K562 (cell line): ENCODE data around the gene CTNNB1. TPM values are rescaled to one million over a fixed set of nuclear protein-coding genes. Genes with fewer than 3 reads are reported as not detected.
A peak's percentile ranks its signal among the peaks of the same experiment; 100 is the strongest.

Experiments
- ATAC-seq: fragments of 200-7000 bp; cut with Tn5 transposase; 3 replicates; pipeline ENCODE4 v1.9.1; 2020; ENCODE audit warnings: moderate library complexity
- BruUV-seq: library from RNA; stranded (reverse); fragments of 400-500 nt; replicated peaks from 2 replicates; lab custom pipeline; 2021; lab: Mats Ljungman, UMichigan
- CTCF ChIA-PET: fragments of 300-600 bp; formaldehyde crosslinking; extraction: SDS; loops from one replicate; lab custom pipeline; 2021; ENCODE audit warnings: low intra/inter-chr PET ratio; lab: Yijun Ruan, JAX
- POLR2A ChIA-PET: fragments of 300-600, 350-650 bp; sonication (Branson Sonifier 250); formaldehyde crosslinking; extraction: SDS; loops from one replicate; lab custom pipeline; 2021; ENCODE audit warnings: antibody characterized with exemption, inconsistent platforms; lab: Yijun Ruan, JAX
- DNase-seq, 4 experiments: peaks; one replicate each; pipeline versions ENCODE4 v3.0.0 to v3.0.0-alpha.2; 2011 to 2018; ENCODE audit warnings: low spot score in 3 of 4, mixed read lengths in 3 of 4; ENCODE audit errors: extremely low read depth in 1 of 4
- FAIRE-seq: peaks from 2 replicates; lab custom pipeline; 2011; peaks lifted over from hg19 to GRCh38; lab: Jason Lieb, UNC
- H2AFZ ChIP-seq: 2 replicates; pipeline ENCODE4 v1.6.0; 2011; ENCODE audit warnings: low read depth, low read length, control low read depth, inconsistent platforms
- H3K27ac ChIP-seq: fragments of 200-600 bp; 3 replicates; pipeline ENCODE4 v1.8.0; 2011; ENCODE audit warnings: low read depth, mild to moderate bottlenecking, control low read depth, inconsistent platforms, low read length, moderate library complexity, mixed read lengths; ENCODE audit errors: extremely low read depth
- H3K27me3 ChIP-seq, 2 experiments: fragments of 300-600 bp in 1 of 2; 2 replicates in 1 of 2; 3 replicates in 1 of 2; pipeline versions ENCODE4 v1.6.0 to v1.8.0; 2011; ENCODE audit warnings: inconsistent platforms in 2 of 2, low read length in 2 of 2, mild to moderate bottlenecking in 1 of 2, mixed read lengths in 1 of 2, moderate library complexity in 1 of 2; ENCODE audit not compliant: control insufficient read depth in 2 of 2, insufficient read depth in 2 of 2
- H3K36me3 ChIP-seq: fragments of 300-600 bp; 3 replicates; pipeline ENCODE4 v1.8.0; 2011; ENCODE audit warnings: mild to moderate bottlenecking, low read length, inconsistent platforms; ENCODE audit not compliant: control insufficient read depth, insufficient read depth
- H3K4me1 ChIP-seq, 2 experiments: fragments of 200-600 bp in 1 of 2; replicated peaks in 1 of 2; 2 replicates in 1 of 2; 3 replicates in 1 of 2; pipeline versions ENCODE4 v1.5.1 to v1.8.0; 2011; ENCODE audit warnings: inconsistent platforms in 2 of 2, low read length in 2 of 2, mild to moderate bottlenecking in 1 of 2, mixed read lengths in 1 of 2, moderate library complexity in 1 of 2; ENCODE audit not compliant: control insufficient read depth in 2 of 2, insufficient read depth in 2 of 2
- H3K4me2 ChIP-seq: 2 replicates; pipeline ENCODE4 v1.6.1; 2011; ENCODE audit warnings: low read length, control low read depth, inconsistent platforms, mixed read lengths; ENCODE audit not compliant: insufficient read depth
- H3K4me3 ChIP-seq: fragments of 200-600 bp; sonication (generic), shearing (Covaris generic); 2 replicates; pipeline ENCODE4 v1.5.1; 2016; ENCODE audit warnings: control low read depth, inconsistent platforms
- H3K79me2 ChIP-seq: fragments of 200-600 bp; 3 replicates; pipeline ENCODE4 v1.8.0; 2011; ENCODE audit warnings: low read length, inconsistent platforms; ENCODE audit not compliant: control insufficient read depth, insufficient read depth
- H3K9ac ChIP-seq, 2 experiments: 2 replicates each; pipeline versions ENCODE4 v1.6.0 to v1.6.1; 2011; ENCODE audit warnings: low read depth in 2 of 2, low read length in 2 of 2, control low read depth in 1 of 2, inconsistent platforms in 1 of 2, mild to moderate bottlenecking in 1 of 2, mixed read lengths in 1 of 2; ENCODE audit not compliant: insufficient read depth in 1 of 2
- H3K9me1 ChIP-seq: one replicate; pipeline ENCODE4 v1.6.0; 2011; ENCODE audit warnings: inconsistent platforms, mild to moderate bottlenecking, low read length, moderate library complexity; ENCODE audit not compliant: control insufficient read depth, insufficient read depth
- H3K9me3 ChIP-seq: replicated peaks from 2 replicates; pipeline ENCODE4 v1.5.1; 2011; ENCODE audit warnings: low read depth, low read length, inconsistent platforms; ENCODE audit not compliant: control insufficient read depth, insufficient read depth
- H4K20me1 ChIP-seq: replicated peaks from 2 replicates; pipeline ENCODE4 v1.6.1; 2011; ENCODE audit warnings: low read length, inconsistent platforms, mixed read lengths; ENCODE audit not compliant: control insufficient read depth, insufficient read depth
- ATF3 ChIP-seq, 2 experiments: fragments of 450-650 bp in 1 of 2; sonication (generic) in 1 of 2; formaldehyde crosslinking in 1 of 2; IDR thresholded peaks in 1 of 2; conservative IDR thresholded peaks in 1 of 2; 2 replicates each; pipeline versions ENCODE4 v1.6.1 to v1.8.1; 2016 to 2023; ENCODE audit warnings: mild to moderate bottlenecking in 2 of 2, moderate library complexity in 2 of 2, inconsistent platforms in 1 of 2, missing genetic modification reagents in 1 of 2
- CTCFL ChIP-seq: IDR thresholded peaks from 2 replicates; pipeline ENCODE4 v1.6.1; 2011; ENCODE audit warnings: borderline replicate concordance, low read depth, mild to moderate bottlenecking, moderate library complexity, low read length; ENCODE audit not compliant: insufficient read depth, poor library complexity, severe bottlenecking
- FOSL1 ChIP-seq: fragments of 200-800 bp; sonication (Bioruptor generic); conservative IDR thresholded peaks from 2 replicates; pipeline ENCODE4 v1.6.1; 2016; ENCODE audit warnings: missing genetic modification characterization, missing compliant biosample characterization
- HNRNPL ChIP-seq: fragments of 200-400 bp; formaldehyde crosslinking; IDR thresholded peaks from 2 replicates; pipeline ENCODE4 v1.6.1; 2017; ENCODE audit warnings: low read depth, mild to moderate bottlenecking, low read length
- NFYB ChIP-seq: IDR thresholded peaks from 2 replicates; pipeline ENCODE4 v1.6.1; 2011; ENCODE audit warnings: mild to moderate bottlenecking, moderate library complexity; ENCODE audit not compliant: insufficient read length; ENCODE audit errors: extremely low read depth
- POLR2A ChIP-seq: fragments of 450-650 bp; conservative IDR thresholded peaks from 2 replicates; pipeline ENCODE4 v1.6.1; 2016
- PTRF ChIP-seq: fragments of 450-650 bp; IDR thresholded peaks from 2 replicates; pipeline ENCODE4 v1.6.1; 2016; ENCODE audit warnings: mild to moderate bottlenecking, missing genetic modification characterization, missing compliant biosample characterization
- SMAD2 ChIP-seq: fragments of 150-350 bp; IDR thresholded peaks from 2 replicates; pipeline ENCODE4 v1.6.1; 2014; ENCODE audit warnings: low read depth, mild to moderate bottlenecking, low read length
- TCF3 ChIP-seq: sonication (generic); formaldehyde crosslinking; IDR thresholded peaks from 2 replicates; pipeline ENCODE4 v1.4.0; 2020; ENCODE audit warnings: mild to moderate bottlenecking, missing genetic modification reagents
- TFAP4 ChIP-seq: sonication (generic); formaldehyde crosslinking; IDR thresholded peaks from 2 replicates; pipeline ENCODE4 v1.8.0; 2022; ENCODE audit warnings: missing genetic modification reagents, mild to moderate bottlenecking, moderate library complexity, borderline replicate concordance
- ZBTB43 ChIP-seq: sonication (generic); formaldehyde crosslinking; IDR thresholded peaks from 2 replicates; pipeline ENCODE4 v1.8.0; 2023; ENCODE audit warnings: mild to moderate bottlenecking, missing genetic modification reagents
- ZNF354B ChIP-seq: fragments of 250-450 bp; sonication (Bioruptor Pico); IDR thresholded peaks from 2 replicates; pipeline ENCODE4 v1.4.0; 2020
- ZNF518B ChIP-seq: fragments of 250-450 bp; sonication (Bioruptor Pico); IDR thresholded peaks from 2 replicates; pipeline ENCODE4 v1.5.0; 2021; ENCODE audit warnings: mild to moderate bottlenecking, moderate library complexity
- WGBS: fragments of 100-300 bp; shearing (Covaris generic); methylation state at CpG from one replicate; pipeline ENCODE4 v1.1.6; 2016; ENCODE audit warnings: low coverage, mixed read lengths; ENCODE audit not compliant: insufficient coverage; ENCODE audit errors: missing lambda C conversion rate; 5-methylcytosine and 5-hydroxymethylcytosine counted together
- in situ Hi-C: fragments of 300-500 bp; cut with MboI; formaldehyde crosslinking; loops from 4 replicates; pipeline ENCODE4 v1.15.0; 2018; ENCODE audit warnings: inconsistent platforms, mixed read lengths
- intact Hi-C: fragments of 100-400 bp; cut with micrococcal nuclease; formaldehyde crosslinking; loops from 2 replicates; pipeline ENCODE4 v1.14.2; 2022
- polyA plus RNA-seq, 8 experiments: library from polyadenylated mRNA; depleted of rRNA in 4 of 8; stranded (reverse) in 5 of 8; unstranded in 3 of 8; fragments of >200 nt; fragmentation: Nextera tagmentation in 2 of 8; fragmentation: Illumina TruSeq in 1 of 8; extraction: Ambion mirVana in 2 of 8; extraction: Trizol in 1 of 8; gene quantifications; 2 replicates each; pipeline versions ENCODE4 v1.2.1 to v1.2.3, GENCODE V29; 2011 to 2014; ENCODE audit warnings: inconsistent platforms in 1 of 8, missing spikeins in 1 of 8
- total RNA-seq, 7 experiments: library from RNA; depleted of rRNA in 6 of 7; stranded (reverse); fragments of >200 nt in 6 of 7; fragmentation: Illumina TruSeq in 2 of 7; extraction: Trizol in 2 of 7; gene quantifications; 2 replicates each; pipeline versions ENCODE4 v1.2.1 to v1.2.3, GENCODE V29; 2011 to 2021; ENCODE audit warnings: low replicate concordance in 1 of 7

CTNNB1 gene
- total and polyA plus RNA-seq, 9 of the 15 experiments (the other 6 are each of a cell fraction or from before 2014, with no cell fraction given): 44.3 to 193 (median 154) TPM

GRCh38 chr3:41265011-41265545, 65.8 kb downstream of the CTNNB1 start:
- CTCF ChIA-PET: no interaction called here
- ATAC-seq: no peak
- no TSS peak for BruUV-seq
- no peak for DNase-seq
- in situ Hi-C loops (no loop called here), intact Hi-C loops (no loop called here)
- H3K9me3 ChIP-seq: no peaks in the 10 kb centered on the region
- H3K27ac ChIP-seq: no peak overlapping the region
- H3K9ac ChIP-seq: peak overlapping the region in 1 of 2 experiments; percentile 32; a peak in 1 of 4 replicates
- H3K36me3 ChIP-seq: no peaks in the 10 kb centered on the region
- no peak overlapping the region for H3K4me2 ChIP-seq
- H3K27me3 ChIP-seq: peaks cover 13 to 31% of the 10 kb centered on the region in 2 experiments; a peak in 4 of 5 replicates
- POLR2A ChIA-PET: no interaction called here
- no peaks in the 10 kb centered on the region for H3K9me1 ChIP-seq
- no peaks in the 10 kb centered on the region for H4K20me1 ChIP-seq
- H2AFZ ChIP-seq: no peak overlapping the region
- no peaks in the 10 kb centered on the region for H3K79me2 ChIP-seq
- no peak overlapping the region for H3K4me3 ChIP-seq
- peaks cover 3 to 10% of the 10 kb centered on the region in 2 experiments; a peak in 3 of 5 replicates for H3K4me1 ChIP-seq
- FAIRE-seq: no peak
- WGBS: 16% methylated on average over 11 of the region's 11 CpGs
- TF ChIP-seq ZNF354B (CRISPR knock-in tag) (no peak), POLR2A (no peak), NFYB (no peak), HNRNPL (no peak), TCF3 (CRISPR knock-in tag) (no peak), ATF3 (IDR thresholded peaks at IDR 0.05) (peak; percentile 45), ATF3 (CRISPR knock-in tag; conservative IDR thresholded peaks at IDR 0.05) (no peak), FOSL1 (tag) (peak; percentile 48), CTCFL (no peak), TFAP4 (CRISPR knock-in tag) (peak; percentile 63; the same call in 1 of the 2 replicates), ZNF518B (CRISPR knock-in tag) (no peak), ZBTB43 (CRISPR knock-in tag) (no peak), SMAD2 (no peak), PTRF (tag) (no peak)
